ENCODE data around the gene OR8G5.

Gene OR8G5

GRCh38 chr11:124301548-124301947 lies 45.4 kb downstream of the OR8G5 start:
- TF ChIP-seq SP1 (IDR thresholded peaks at IDR 0.05): no peak
- no peak for TF ChIP-seq LEF1 (IDR thresholded peaks at IDR 0.05; ENCODE audit: borderline replicate concordance)
- TF ChIP-seq FOXM1 (IDR thresholded peaks at IDR 0.05; ENCODE audit: borderline replicate concordance): no peak
- no peak for TF ChIP-seq NFRKB (IDR thresholded peaks at IDR 0.05)
- no peak for TF ChIP-seq ARNT (IDR thresholded peaks at IDR 0.05)
- no peak for TF ChIP-seq TARDBP (IDR thresholded peaks at IDR 0.05)
- TF ChIP-seq, protein P1, sequence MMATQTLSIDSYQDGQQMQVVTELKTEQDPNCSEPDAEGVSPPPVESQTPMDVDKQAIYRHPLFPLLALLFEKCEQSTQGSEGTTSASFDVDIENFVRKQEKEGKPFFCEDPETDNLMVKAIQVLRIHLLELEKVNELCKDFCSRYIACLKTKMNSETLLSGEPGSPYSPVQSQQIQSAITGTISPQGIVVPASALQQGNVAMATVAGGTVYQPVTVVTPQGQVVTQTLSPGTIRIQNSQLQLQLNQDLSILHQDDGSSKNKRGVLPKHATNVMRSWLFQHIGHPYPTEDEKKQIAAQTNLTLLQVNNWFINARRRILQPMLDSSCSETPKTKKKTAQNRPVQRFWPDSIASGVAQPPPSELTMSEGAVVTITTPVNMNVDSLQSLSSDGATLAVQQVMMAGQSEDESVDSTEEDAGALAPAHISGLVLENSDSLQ (IDR thresholded peaks at IDR 0.05): no peak
- TF ChIP-seq BHLHE40 (IDR thresholded peaks at IDR 0.05; ENCODE audit: borderline replicate concordance): no peak
- no peak for TF ChIP-seq CTBP1 (IDR thresholded peaks at IDR 0.05; ENCODE audit: borderline replicate concordance)
- no peak for TF ChIP-seq FOXK2 (IDR thresholded peaks at IDR 0.05)
- TF ChIP-seq ELF4 (IDR thresholded peaks at IDR 0.05): no peak
- no peak for TF ChIP-seq SUZ12 (IDR thresholded peaks at IDR 0.05)
- no peak for TF ChIP-seq FOXA1 (IDR thresholded peaks at IDR 0.05)
- TF ChIP-seq ZNF384 (IDR thresholded peaks at IDR 0.05): no peak
- TF ChIP-seq HDGF (IDR thresholded peaks at IDR 0.05; ENCODE audit: borderline replicate concordance): no peak
- no peak for TF ChIP-seq L3MBTL2 (conservative IDR thresholded peaks at IDR 0.05)
- ChIA-PET CTCF (no interaction called here), POLR2A (no interaction called here)
- no peak for DNase-seq (ENCODE audit: extremely low spot score)

DNA sequence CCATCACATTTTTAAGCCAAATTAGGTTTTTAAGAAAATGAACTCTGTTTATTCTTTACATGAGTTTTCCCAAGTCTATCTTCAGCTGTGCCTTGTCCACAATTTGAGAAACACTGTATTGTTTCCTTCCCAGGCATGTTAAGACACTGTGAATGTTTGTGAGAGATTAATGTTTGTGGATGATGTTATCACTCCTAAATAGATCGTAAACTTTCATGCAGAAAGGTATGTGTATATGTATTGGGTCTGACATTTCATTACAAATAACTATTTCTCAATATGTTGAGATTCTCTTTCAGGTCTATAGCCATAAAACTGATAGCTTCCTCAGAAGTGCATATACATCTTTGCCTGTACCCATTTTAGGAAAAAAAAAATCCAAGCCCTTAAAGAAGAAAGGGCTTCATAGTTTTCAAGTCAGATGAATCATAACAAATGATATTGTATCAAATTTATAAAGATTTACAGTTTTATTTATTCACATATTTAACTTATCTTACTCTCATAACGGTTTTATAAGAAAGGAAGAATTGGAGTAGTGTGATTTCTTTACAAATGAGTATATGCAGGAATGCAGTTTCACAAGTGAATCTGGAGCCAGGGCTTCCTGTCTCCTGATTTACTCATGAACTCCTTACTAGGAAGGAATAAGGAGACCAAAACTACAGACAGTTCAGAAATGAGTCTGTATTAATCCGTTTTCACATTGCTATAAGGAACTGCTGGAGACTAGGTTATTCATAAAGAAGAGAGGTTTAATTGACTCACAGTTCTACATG lies 46.4 kb downstream of the OR8G5 start:
- no peak for TF ChIP-seq TARDBP (IDR thresholded peaks at IDR 0.05)
- TF ChIP-seq ARNT (IDR thresholded peaks at IDR 0.05): no peak
- no peak for TF ChIP-seq FOXM1 (IDR thresholded peaks at IDR 0.05; ENCODE audit: borderline replicate concordance)
- ChIA-PET POLR2A (no interaction called here), CTCF (no interaction called here)
- DNase-seq (ENCODE audit: extremely low spot score): no peak

DNA sequence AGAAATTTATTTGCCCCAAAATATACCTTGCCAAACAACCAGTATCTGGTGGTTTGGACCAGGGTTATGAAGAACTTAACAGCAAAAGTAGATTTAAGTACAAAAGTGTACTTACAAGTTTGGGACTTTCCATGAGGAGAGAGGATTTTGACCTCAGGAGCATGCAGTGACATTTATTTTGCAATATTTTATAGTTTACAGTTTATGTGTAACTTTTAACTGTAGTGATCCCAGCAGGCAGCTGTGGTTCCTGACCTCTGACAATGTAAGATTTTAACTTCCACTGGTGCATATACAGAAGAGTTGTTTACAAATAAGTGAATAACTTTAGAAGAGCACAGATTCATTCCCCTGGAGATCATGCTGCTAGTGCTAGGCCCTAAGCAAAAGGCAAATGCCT lies 50.9 kb downstream of the OR8G5 start:
- TF ChIP-seq L3MBTL2 (conservative IDR thresholded peaks at IDR 0.05) (no peak), FOXA1 (IDR thresholded peaks at IDR 0.05) (no peak), ZNF384 (IDR thresholded peaks at IDR 0.05) (no peak), LEF1 (IDR thresholded peaks at IDR 0.05; ENCODE audit: borderline replicate concordance) (no peak), HDGF (IDR thresholded peaks at IDR 0.05; ENCODE audit: borderline replicate concordance) (no peak), CTBP1 (IDR thresholded peaks at IDR 0.05; ENCODE audit: borderline replicate concordance) (no peak), SP1 (IDR thresholded peaks at IDR 0.05) (no peak), SUZ12 (IDR thresholded peaks at IDR 0.05) (no peak), ELF4 (IDR thresholded peaks at IDR 0.05) (no peak), NFRKB (IDR thresholded peaks at IDR 0.05) (no peak), FOXM1 (IDR thresholded peaks at IDR 0.05; ENCODE audit: borderline replicate concordance) (no peak), BHLHE40 (IDR thresholded peaks at IDR 0.05; ENCODE audit: borderline replicate concordance) (no peak), FOXK2 (IDR thresholded peaks at IDR 0.05) (no peak), ARNT (IDR thresholded peaks at IDR 0.05) (no peak), TARDBP (IDR thresholded peaks at IDR 0.05) (no peak)
- TF ChIP-seq, protein P1 (IDR thresholded peaks at IDR 0.05): no peak
- DNase-seq (ENCODE audit: extremely low spot score): no peak
- POLR2A ChIA-PET: no interaction called here
- CTCF ChIA-PET: no interaction called here

- CTCF ChIA-PET: no interaction called here
- no peak for TF ChIP-seq FOXA1 (IDR thresholded peaks at IDR 0.05)
- no peak for TF ChIP-seq FOXM1 (IDR thresholded peaks at IDR 0.05; ENCODE audit: borderline replicate concordance)
- no peak for TF ChIP-seq NFRKB (IDR thresholded peaks at IDR 0.05)
- no peak for TF ChIP-seq FOXK2 (IDR thresholded peaks at IDR 0.05)
- TF ChIP-seq HDGF (IDR thresholded peaks at IDR 0.05; ENCODE audit: borderline replicate concordance): no peak
- no peak for TF ChIP-seq LEF1 (IDR thresholded peaks at IDR 0.05; ENCODE audit: borderline replicate concordance)
- TF ChIP-seq SP1 (IDR thresholded peaks at IDR 0.05): no peak
- no peak for DNase-seq (ENCODE audit: extremely low spot score)
- POLR2A ChIA-PET: no interaction called here
These were observed 54.5 kb downstream of the OR8G5 start for GRCh38 chr11:124310721-124311120.

GRCh38 chr11:124311269-124311668 lies 55.1 kb downstream of the OR8G5 start:
- TF ChIP-seq LEF1 (IDR thresholded peaks at IDR 0.05; ENCODE audit: borderline replicate concordance): no peak
- DNase-seq (ENCODE audit: extremely low spot score): no peak
- ChIA-PET CTCF (no interaction called here), POLR2A (no interaction called here)

- ChIA-PET CTCF (no interaction called here), POLR2A (no interaction called here)
- no peak for DNase-seq (ENCODE audit: extremely low spot score)
- no peak for TF ChIP-seq CTBP1 (IDR thresholded peaks at IDR 0.05; ENCODE audit: borderline replicate concordance)
- no peak for TF ChIP-seq BHLHE40 (IDR thresholded peaks at IDR 0.05; ENCODE audit: borderline replicate concordance)
- TF ChIP-seq SP1 (IDR thresholded peaks at IDR 0.05): no peak
- TF ChIP-seq HDGF (IDR thresholded peaks at IDR 0.05; ENCODE audit: borderline replicate concordance): no peak
- TF ChIP-seq TARDBP (IDR thresholded peaks at IDR 0.05): no peak
- no peak for TF ChIP-seq NFRKB (IDR thresholded peaks at IDR 0.05)
- no peak for TF ChIP-seq FOXK2 (IDR thresholded peaks at IDR 0.05)
- no peak for TF ChIP-seq SUZ12 (IDR thresholded peaks at IDR 0.05)
- no peak for TF ChIP-seq ARNT (IDR thresholded peaks at IDR 0.05)
- TF ChIP-seq ELF4 (IDR thresholded peaks at IDR 0.05): no peak
- TF ChIP-seq FOXA1 (IDR thresholded peaks at IDR 0.05): no peak
- TF ChIP-seq ZNF384 (IDR thresholded peaks at IDR 0.05): no peak
- no peak for TF ChIP-seq L3MBTL2 (conservative IDR thresholded peaks at IDR 0.05)
- TF ChIP-seq, protein P1 (IDR thresholded peaks at IDR 0.05): no peak
- TF ChIP-seq LEF1 (IDR thresholded peaks at IDR 0.05; ENCODE audit: borderline replicate concordance): no peak
- TF ChIP-seq FOXM1 (IDR thresholded peaks at IDR 0.05; ENCODE audit: borderline replicate concordance): no peak
These were observed 55.5 kb downstream of the OR8G5 start for GRCh38 chr11:124311670-124312069.

Data from HEK293T (cell line).